Vagina (tissue), 2 donors: ENCODE data around the gene ECE2.

Experiments
- CTCF ChIP-seq, 3 experiments: fragments of 450-650 bp in 2 of 3; fragments of 200-600 bp in 1 of 3; sonication (generic) in 1 of 3; IDR thresholded peaks; one replicate each; pipeline ENCODE4 v1.5.1; 2017 to 2019; ENCODE audit warnings: antibody characterized with exemption in 3 of 3, mild to moderate bottlenecking in 2 of 3, moderate library complexity in 2 of 3
- POLR2A ChIP-seq, 2 donors: fragments of 450-650 bp; IDR thresholded peaks; one replicate each; pipeline ENCODE4 v1.6.1; 2017; ENCODE audit warnings: antibody characterized with exemption in 2 of 2, mild to moderate bottlenecking in 2 of 2, moderate library complexity in 2 of 2
- POLR2AphosphoS5 ChIP-seq, 2 donors: sonication (generic); formaldehyde crosslinking; IDR thresholded peaks; one replicate each; pipeline ENCODE4 v1.9.0; 2017; ENCODE audit warnings: antibody characterized with exemption in 2 of 2, mild to moderate bottlenecking in 2 of 2, low read depth in 1 of 2; ENCODE audit not compliant: insufficient read depth in 1 of 2

DNA sequence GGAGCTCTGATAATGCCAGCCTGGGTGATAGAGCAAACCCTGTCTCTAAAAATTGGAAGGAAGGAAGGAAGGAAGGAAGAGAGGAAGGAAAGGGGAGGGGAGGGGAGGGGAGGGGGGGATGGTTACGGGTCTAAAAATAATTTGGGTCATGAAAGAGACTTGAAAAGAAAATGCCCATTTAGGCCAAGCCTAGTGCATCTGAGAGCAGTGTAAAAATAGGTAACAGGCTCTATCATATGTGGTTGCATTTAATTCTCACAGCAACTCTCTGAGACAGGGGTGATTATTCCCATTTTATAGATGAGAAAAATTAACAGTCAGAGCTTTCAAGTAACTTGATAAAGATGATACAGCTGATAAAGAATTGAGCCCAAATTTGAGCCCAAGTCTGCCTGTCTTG is 3.6 kb upstream of the ECE2 start:
- TF ChIP-seq CTCF (IDR thresholded peaks at IDR 0.05) (no peak), POLR2AphosphoS5 (IDR thresholded peaks at IDR 0.05; ENCODE audit: insufficient read depth in 1 of 2, low read depth in 1 of 2) (no peak), POLR2A (IDR thresholded peaks at IDR 0.05) (no peak)
